Measurements from ENCODE around the gene CANX. TPM values are rescaled to one million over a fixed set of nuclear protein-coding genes. Genes with fewer than 3 reads are reported as not detected.

Gene CANX
- total and polyA plus RNA-seq, 8 donors = 81.7 to 638 (median 216) TPM

DNA sequence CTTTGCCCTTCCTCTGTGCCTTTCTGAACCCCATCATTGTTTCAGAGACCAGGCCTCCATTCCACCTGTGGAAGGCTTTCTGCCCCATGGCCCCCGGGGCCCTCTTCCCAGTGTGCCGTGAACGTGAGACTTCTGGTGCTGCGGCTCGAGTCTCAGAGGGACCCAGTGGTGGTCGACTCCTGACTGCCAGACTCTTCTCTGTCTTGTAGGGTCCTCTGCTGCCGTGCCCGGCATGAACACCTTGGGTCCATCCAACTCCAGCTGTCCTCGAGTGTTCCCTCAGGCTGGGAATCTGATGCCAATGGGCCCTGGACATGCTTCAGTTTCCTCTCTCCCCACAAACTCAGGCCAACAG lies 74.9 kb downstream of the CANX start:
- H3K9me3 ChIP-seq = no peaks in the 10 kb centered on the region
- peaks cover 77 to 99% (median 97%) of the 10 kb centered on the region in 4 donors for H3K36me3 ChIP-seq
- TF ChIP-seq POLR2AphosphoS5 (IDR thresholded peaks at IDR 0.05) = no peak
- TF ChIP-seq EP300 (IDR thresholded peaks at IDR 0.05) = no peak
- TF ChIP-seq CTCF (IDR thresholded peaks at IDR 0.05) = no peak
- TF ChIP-seq POLR2A (IDR thresholded peaks at IDR 0.05) = no peak
- no peak overlapping the region for H3K27ac ChIP-seq
- H3K4me3 ChIP-seq = no peak overlapping the region
- H3K4me1 ChIP-seq = peaks cover 0 to 18% (median 4%) of the 10 kb centered on the region in 4 donors
- no peaks in the 10 kb centered on the region for H3K27me3 ChIP-seq
- DNase-seq = no peak
- intact Hi-C loops (cut with DNase I; ENCODE audit: low total_unique reads) = no loop called here
- 93 to 97% (median 96%) methylated on average over 6 to 9 of the region's 9 CpGs for WGBS, 5 donors

DNA sequence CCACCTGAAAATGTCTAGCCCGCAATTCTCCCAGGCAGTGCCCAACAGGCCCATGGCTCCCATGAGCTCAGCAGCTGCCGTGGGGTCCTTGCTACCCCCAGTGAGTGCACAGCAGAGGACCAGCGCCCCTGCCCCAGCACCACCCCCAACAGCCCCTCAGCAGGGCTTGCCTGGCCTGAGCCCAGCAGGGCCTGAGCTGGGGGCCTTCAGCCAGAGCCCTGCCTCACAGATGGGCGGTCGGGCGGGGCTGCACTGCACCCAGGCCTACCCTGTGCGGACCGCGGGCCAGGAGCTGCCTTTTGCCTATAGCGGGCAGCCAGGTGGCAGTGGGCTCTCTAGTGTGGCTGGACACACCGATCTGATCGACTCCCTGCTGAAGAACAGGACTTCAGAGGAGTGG lies 75.7 kb downstream of the CANX start:
- intact Hi-C loops (cut with DNase I; ENCODE audit: low total_unique reads) = no loop called here
- Histone ChIP-seq H3K27ac (no peak overlapping the region), H3K27me3 (no peaks in the 10 kb centered on the region), H3K4me3 (no peak overlapping the region), H3K36me3 (peaks cover 70 to 98% (median 97%) of the 10 kb centered on the region in 4 donors), H3K4me1 (peaks cover 0 to 18% (median under 1%) of the 10 kb centered on the region in 4 donors), H3K9me3 (no peaks in the 10 kb centered on the region)
- WGBS, 5 donors = 94 to 100% (median 96%) methylated on average over 2 to 12 of the region's 12 CpGs
- TF ChIP-seq CTCF (IDR thresholded peaks at IDR 0.05) (no peak), POLR2A (IDR thresholded peaks at IDR 0.05) (no peak), POLR2AphosphoS5 (IDR thresholded peaks at IDR 0.05) (no peak), EP300 (IDR thresholded peaks at IDR 0.05) (no peak)
- DNase-seq = no peak

DNA sequence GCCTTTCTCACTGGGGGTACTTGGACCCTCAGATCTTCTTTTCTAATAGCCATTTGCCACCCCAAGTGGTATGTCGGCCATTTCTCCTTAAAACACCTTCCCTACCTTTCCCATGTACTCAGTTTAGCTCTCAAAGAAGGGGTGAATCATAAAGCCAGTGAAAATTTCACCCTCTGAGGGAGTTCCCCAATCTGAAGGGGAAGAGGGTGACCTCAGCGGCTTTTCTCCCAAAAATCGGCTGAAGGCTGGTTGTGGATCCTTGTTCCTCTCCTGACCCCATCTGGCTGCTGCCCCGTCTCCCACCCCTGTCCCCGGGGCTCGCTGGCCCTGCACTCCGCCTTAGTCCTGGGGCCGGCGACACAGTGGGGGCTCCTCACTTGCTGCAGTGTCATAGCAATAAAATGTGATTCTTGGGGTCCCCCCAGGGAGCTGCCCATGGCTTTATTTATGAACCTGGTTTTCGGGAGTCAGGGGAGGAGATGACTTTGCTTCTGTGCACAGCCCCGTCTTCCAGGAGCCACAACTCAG lies 77.7 kb downstream of the CANX start:
- no peak overlapping the region for H3K4me3 ChIP-seq
- H3K4me1 ChIP-seq = peaks cover 0 to 27% (median 0%) of the 10 kb centered on the region in 4 donors
- H3K9me3 ChIP-seq = no peaks in the 10 kb centered on the region
- TF ChIP-seq POLR2A (IDR thresholded peaks at IDR 0.05) = no peak
- TF ChIP-seq POLR2AphosphoS5 (IDR thresholded peaks at IDR 0.05) = no peak
- TF ChIP-seq CTCF (IDR thresholded peaks at IDR 0.05) = no peak
- no peak for TF ChIP-seq EP300 (IDR thresholded peaks at IDR 0.05)
- intact Hi-C loops (cut with DNase I; ENCODE audit: low total_unique reads) = no loop called here
- H3K27me3 ChIP-seq = no peaks in the 10 kb centered on the region
- H3K27ac ChIP-seq = no peak overlapping the region
- no peak for DNase-seq
- H3K36me3 ChIP-seq = peaks cover 58 to 95% (median 93%) of the 10 kb centered on the region in 4 donors
- WGBS, 5 donors = 88 to 97% (median 91%) methylated on average over 11 of the region's 11 CpGs

- no peak for DNase-seq
- Histone ChIP-seq H3K36me3 (peaks cover 49 to 85% (median 83%) of the 10 kb centered on the region in 4 donors), H3K27me3 (no peaks in the 10 kb centered on the region), H3K4me1 (peaks cover 0 to 27% (median 0%) of the 10 kb centered on the region in 4 donors), H3K4me3 (no peak overlapping the region), H3K27ac (no peak overlapping the region), H3K9me3 (no peaks in the 10 kb centered on the region)
- TF ChIP-seq POLR2A (IDR thresholded peaks at IDR 0.05) (no peak), CTCF (IDR thresholded peaks at IDR 0.05) (no peak), POLR2AphosphoS5 (IDR thresholded peaks at IDR 0.05) (no peak), EP300 (IDR thresholded peaks at IDR 0.05) (no peak)
- intact Hi-C loops (cut with DNase I; ENCODE audit: low total_unique reads) = no loop called here
- WGBS, 5 donors = 88 to 96% (median 94%) methylated on average over 10 of the region's 10 CpGs
Observed at GRCh38 chr5:179777456-179777855, 78.7 kb downstream of the CANX start.
